ENCODE measurements around the gene PAXIP1. TPM values are rescaled to one million over a fixed set of nuclear protein-coding genes. Genes with fewer than 3 reads are reported as not detected.

PAXIP1 gene
- total and polyA plus RNA-seq, 12 donors: 2.5 to 8.8 (median 6.2) TPM

- Histone ChIP-seq H3K27ac (no peak overlapping the region), H3K4me3 (no peak overlapping the region), H3K36me3 (peaks cover 0 to 98% (median 41%) of the 10 kb centered on the region in 9 donors), H3K4me1 (no peaks in the 10 kb centered on the region), H3K27me3 (no peaks in the 10 kb centered on the region), H3K9me3 (no peaks in the 10 kb centered on the region)
- intact Hi-C loops (cut with DNase I): no loop called here
- no peak for DNase-seq
- 69 to 84% methylated on average over 10 of the region's 10 CpGs for WGBS, 2 donors
- TF ChIP-seq CTCF (IDR thresholded peaks at IDR 0.05): no peak
- ATAC-seq: no peak
Observed at GRCh38 chr7:154960063-154960790, 42.7 kb downstream of the PAXIP1 start.

- H3K4me3 ChIP-seq: no peak overlapping the region
Observed at GRCh38 chr7:154956427-154956826, 46.5 kb downstream of the PAXIP1 start.

GRCh38 chr7:154953006-154953684, 49.8 kb downstream of the PAXIP1 start:
- Histone ChIP-seq H3K9me3 (no peaks in the 10 kb centered on the region), H3K4me3 (no peak overlapping the region), H3K27ac (no peak overlapping the region), H3K36me3 (peaks cover 0 to 99% (median 22%) of the 10 kb centered on the region in 9 donors), H3K4me1 (no peaks in the 10 kb centered on the region), H3K27me3 (no peaks in the 10 kb centered on the region)
- 68 to 69% methylated on average over 9 of the region's 9 CpGs for WGBS, 2 donors
- ATAC-seq (no peak), DNase-seq (peak; percentile 29 to 54)
- TF ChIP-seq CTCF (IDR thresholded peaks at IDR 0.05): peak; percentile 9 to 74 (median 62)
- intact Hi-C loops (cut with DNase I): loop anchor here in 1 of 10 donors (10.0 kb wide), 1 partner anchor 52 kb away; the partner anchor contains the start of gene PAXIP1

More at GRCh38 chr7:154956427-154956826, 46.5 kb downstream of the PAXIP1 start:
- Histone ChIP-seq H3K36me3 (peaks cover 0 to 99% (median 39%) of the 10 kb centered on the region in 9 donors), H3K27me3 (no peaks in the 10 kb centered on the region), H3K9me3 (no peaks in the 10 kb centered on the region), H3K4me1 (no peaks in the 10 kb centered on the region), H3K27ac (no peak overlapping the region)
- 97 to 99% methylated on average over 6 of the region's 6 CpGs for WGBS, 2 donors
- ATAC-seq (no peak), DNase-seq (no peak)
- intact Hi-C loops (cut with DNase I): loop anchor here in 1 of 10 donors (10.0 kb wide), 1 partner anchor 48 kb away; the partner anchor contains the start of gene PAXIP1
- no peak for TF ChIP-seq CTCF (IDR thresholded peaks at IDR 0.05)

GRCh38 chr7:154950960-154951359, 52.0 kb downstream of the PAXIP1 start:
- intact Hi-C loops (cut with DNase I): loop anchor here in 2 of 10 donors (1.0 to 10.0 kb wide), 2 partner anchors 24 to 54 kb away; partner anchors contain the start of gene PAXIP1 (in 1 of the 2)
- no peak for TF ChIP-seq CTCF (IDR thresholded peaks at IDR 0.05)

More at GRCh38 chr7:154950960-154951359, 52.0 kb downstream of the PAXIP1 start:
- H3K36me3 ChIP-seq: peaks cover 0 to 100% (median 26%) of the 10 kb centered on the region in 9 donors
- no peaks in the 10 kb centered on the region for H3K9me3 ChIP-seq
- DNase-seq (no peak), ATAC-seq (no peak)
- H3K27ac ChIP-seq: no peak overlapping the region
- no peaks in the 10 kb centered on the region for H3K27me3 ChIP-seq
- 88 to 96% methylated on average over 2 of the region's 2 CpGs for WGBS, 2 donors
- no peak overlapping the region for H3K4me3 ChIP-seq
- no peaks in the 10 kb centered on the region for H3K4me1 ChIP-seq
